GM12892 (cell line): ENCODE measurements around the gene GANC.

ENCODE experiments used
- POLR2AphosphoS5 ChIP-seq: IDR thresholded peaks from 2 replicates; pipeline ENCODE4 v1.6.1; 2011; ENCODE audit warnings: low read depth, low read length, control low read depth
- TAF1 ChIP-seq: IDR thresholded peaks from 2 replicates; pipeline ENCODE4 v1.6.1; 2011; ENCODE audit warnings: low read depth, mild to moderate bottlenecking, control low read depth, low read length, borderline replicate concordance

DNA sequence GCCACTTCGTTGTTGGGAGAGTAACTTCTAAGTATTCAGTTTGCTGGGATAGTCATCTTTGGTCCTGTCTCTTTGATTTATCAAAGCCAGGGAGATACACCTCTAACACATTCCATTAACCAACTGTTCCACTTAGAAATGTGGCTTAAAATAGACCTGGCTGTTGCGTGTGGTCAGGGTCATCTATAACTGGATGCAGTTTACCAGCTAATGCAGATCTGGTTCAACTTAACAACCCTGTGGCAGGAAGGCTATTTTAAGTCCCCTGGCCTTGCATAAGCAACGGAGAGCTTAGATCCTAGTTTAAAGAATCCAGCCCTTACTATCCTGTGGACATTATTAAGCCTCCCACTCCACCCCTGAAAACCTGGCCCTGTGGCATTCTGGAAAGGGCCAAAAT is 58.2 kb downstream of the GANC start:
- TF ChIP-seq TAF1 (no peak), POLR2AphosphoS5 (no peak)
